ENCODE results near the gene AGBL3.

Gene AGBL3

GRCh38 chr7:135098391-135098790 is 112.1 kb downstream of the AGBL3 start:
- Histone ChIP-seq H3K4me2 (ENCODE audit: low read depth, low read length) (no peak overlapping the region), H3F3A (ENCODE audit: insufficient read depth, low read length) (no peaks in the 10 kb centered on the region), H3K9ac (ENCODE audit: low read length) (no peak overlapping the region), H3K27me3 (replicated peaks; ENCODE audit: insufficient read depth, low read length) (no peaks in the 10 kb centered on the region), H3K36me3 (replicated peaks; ENCODE audit: insufficient read depth, low read length) (no peaks in the 10 kb centered on the region), H3K4me1 (ENCODE audit: low read length) (no peaks in the 10 kb centered on the region), H3K9me3 (replicated peaks; ENCODE audit: insufficient read depth, low read length) (no peaks in the 10 kb centered on the region), H2AFZ (ENCODE audit: low read length) (no peak overlapping the region), H3K27ac (ENCODE audit: low read length) (no peak overlapping the region), H3K79me2 (ENCODE audit: low read length) (no peaks in the 10 kb centered on the region), H3K9me2 (replicated peaks; ENCODE audit: insufficient read depth, low read length) (no peaks in the 10 kb centered on the region), H4K20me1 (ENCODE audit: insufficient read depth, low read length) (no peaks in the 10 kb centered on the region), H3K4me3 (ENCODE audit: low read length) (no peak overlapping the region)
- TF ChIP-seq EZH2 (optimal IDR thresholded peaks at IDR 0.05; ENCODE audit: low read depth, low read length) (no peak), EZH2phosphoT487 (IDR thresholded peaks at IDR 0.05; ENCODE audit: low read length) (no peak)
- TF ChIP-seq, protein P1, sequence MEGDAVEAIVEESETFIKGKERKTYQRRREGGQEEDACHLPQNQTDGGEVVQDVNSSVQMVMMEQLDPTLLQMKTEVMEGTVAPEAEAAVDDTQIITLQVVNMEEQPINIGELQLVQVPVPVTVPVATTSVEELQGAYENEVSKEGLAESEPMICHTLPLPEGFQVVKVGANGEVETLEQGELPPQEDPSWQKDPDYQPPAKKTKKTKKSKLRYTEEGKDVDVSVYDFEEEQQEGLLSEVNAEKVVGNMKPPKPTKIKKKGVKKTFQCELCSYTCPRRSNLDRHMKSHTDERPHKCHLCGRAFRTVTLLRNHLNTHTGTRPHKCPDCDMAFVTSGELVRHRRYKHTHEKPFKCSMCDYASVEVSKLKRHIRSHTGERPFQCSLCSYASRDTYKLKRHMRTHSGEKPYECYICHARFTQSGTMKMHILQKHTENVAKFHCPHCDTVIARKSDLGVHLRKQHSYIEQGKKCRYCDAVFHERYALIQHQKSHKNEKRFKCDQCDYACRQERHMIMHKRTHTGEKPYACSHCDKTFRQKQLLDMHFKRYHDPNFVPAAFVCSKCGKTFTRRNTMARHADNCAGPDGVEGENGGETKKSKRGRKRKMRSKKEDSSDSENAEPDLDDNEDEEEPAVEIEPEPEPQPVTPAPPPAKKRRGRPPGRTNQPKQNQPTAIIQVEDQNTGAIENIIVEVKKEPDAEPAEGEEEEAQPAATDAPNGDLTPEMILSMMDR (IDR thresholded peaks at IDR 0.05; ENCODE audit: low read length) = no peak
- DNase-seq = no peak

GRCh38 chr7:135100856-135101255 is 114.5 kb downstream of the AGBL3 start:
- H3K9me2 ChIP-seq (replicated peaks; ENCODE audit: insufficient read depth, low read length) = no peaks in the 10 kb centered on the region
- TF ChIP-seq EZH2 (optimal IDR thresholded peaks at IDR 0.05; ENCODE audit: low read depth, low read length) (no peak), EZH2phosphoT487 (IDR thresholded peaks at IDR 0.05; ENCODE audit: low read length) (no peak)
- TF ChIP-seq, protein P1 (IDR thresholded peaks at IDR 0.05; ENCODE audit: low read length) = no peak
- H2AFZ ChIP-seq (ENCODE audit: low read length) = no peak overlapping the region
- no peak for DNase-seq
- H3K9me3 ChIP-seq (replicated peaks; ENCODE audit: insufficient read depth, low read length) = no peaks in the 10 kb centered on the region
- H3K27me3 ChIP-seq (replicated peaks; ENCODE audit: insufficient read depth, low read length) = no peaks in the 10 kb centered on the region
- H3K36me3 ChIP-seq (replicated peaks; ENCODE audit: insufficient read depth, low read length) = no peaks in the 10 kb centered on the region
- no peak overlapping the region for H3K4me3 ChIP-seq (ENCODE audit: low read length)
- H3F3A ChIP-seq (ENCODE audit: insufficient read depth, low read length) = no peaks in the 10 kb centered on the region
- H4K20me1 ChIP-seq (ENCODE audit: insufficient read depth, low read length) = no peaks in the 10 kb centered on the region
- H3K9ac ChIP-seq (ENCODE audit: low read length) = no peak overlapping the region
- no peaks in the 10 kb centered on the region for H3K4me1 ChIP-seq (ENCODE audit: low read length)
- H3K27ac ChIP-seq (ENCODE audit: low read length) = no peak overlapping the region
- no peak overlapping the region for H3K4me2 ChIP-seq (ENCODE audit: low read depth, low read length)
- H3K79me2 ChIP-seq (ENCODE audit: low read length) = no peaks in the 10 kb centered on the region

DNA sequence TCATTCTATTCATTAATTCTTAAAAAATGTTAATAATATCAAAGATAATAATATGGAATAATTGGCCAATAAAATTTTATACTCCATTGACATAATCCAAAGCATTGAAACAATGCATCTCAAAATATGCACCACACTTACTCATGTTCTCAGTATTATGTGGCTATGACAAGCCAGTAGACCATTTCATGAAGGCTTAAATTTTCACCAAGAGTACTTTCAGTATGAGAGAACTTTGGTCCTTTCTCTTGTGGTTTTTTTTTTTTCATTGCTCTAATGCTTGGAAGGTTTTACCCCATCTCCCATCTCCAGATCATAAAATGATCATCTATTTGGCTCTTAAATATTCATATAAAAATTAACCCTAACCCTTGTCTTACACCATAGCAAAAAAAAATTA is 116.1 kb downstream of the AGBL3 start:
- H2AFZ ChIP-seq (ENCODE audit: low read length) = no peak overlapping the region
- H3K4me2 ChIP-seq (ENCODE audit: low read depth, low read length) = no peak overlapping the region
- no peak overlapping the region for H3K27ac ChIP-seq (ENCODE audit: low read length)
- H3K27me3 ChIP-seq (replicated peaks; ENCODE audit: insufficient read depth, low read length) = no peaks in the 10 kb centered on the region
- no peaks in the 10 kb centered on the region for H3K79me2 ChIP-seq (ENCODE audit: low read length)
- H3K9me3 ChIP-seq (replicated peaks; ENCODE audit: insufficient read depth, low read length) = no peaks in the 10 kb centered on the region
- DNase-seq = no peak
- H3K4me1 ChIP-seq (ENCODE audit: low read length) = no peaks in the 10 kb centered on the region
- TF ChIP-seq EZH2phosphoT487 (IDR thresholded peaks at IDR 0.05; ENCODE audit: low read length) (no peak), EZH2 (optimal IDR thresholded peaks at IDR 0.05; ENCODE audit: low read depth, low read length) (no peak)
- TF ChIP-seq, protein P1 (IDR thresholded peaks at IDR 0.05; ENCODE audit: low read length) = no peak
- H3K9me2 ChIP-seq (replicated peaks; ENCODE audit: insufficient read depth, low read length) = no peaks in the 10 kb centered on the region
- H3K9ac ChIP-seq (ENCODE audit: low read length) = no peak overlapping the region
- H3K4me3 ChIP-seq (ENCODE audit: low read length) = no peak overlapping the region
- no peaks in the 10 kb centered on the region for H3F3A ChIP-seq (ENCODE audit: insufficient read depth, low read length)
- H3K36me3 ChIP-seq (replicated peaks; ENCODE audit: insufficient read depth, low read length) = no peaks in the 10 kb centered on the region
- no peaks in the 10 kb centered on the region for H4K20me1 ChIP-seq (ENCODE audit: insufficient read depth, low read length)

Data from MM.1S (cell line).